SK-N-SH (cell line): ENCODE measurements around the gene TEPSIN. TPM values are rescaled to one million over a fixed set of nuclear protein-coding genes. Genes with fewer than 3 reads are reported as not detected.

Source experiments
- CTCF ChIA-PET: fragments of 300-600, 350-600 bp; formaldehyde crosslinking; extraction: SDS; loops from one replicate; lab custom pipeline; 2021; lab: Yijun Ruan, JAX
- POLR2A ChIA-PET: fragments of 350-600 bp; sonication (Branson Sonifier 250); formaldehyde crosslinking; extraction: SDS; loops from one replicate; lab custom pipeline; 2020; ENCODE audit warnings: antibody characterized with exemption, inconsistent platforms; lab: Yijun Ruan, JAX
- DNase-seq: peaks from one replicate; pipeline ENCODE4 v3.0.0; 2012
- H2AFZ ChIP-seq: fragments of 200-600 bp; sonication (generic); 2 replicates; pipeline ENCODE4 v1.8.1; 2016; ENCODE audit warnings: antibody characterized with exemption, mild to moderate bottlenecking, low read depth
- H3F3A ChIP-seq: fragments of 200-600 bp; sonication (generic); replicated peaks from 2 replicates; pipeline ENCODE3; 2016; ENCODE audit warnings: antibody characterized with exemption, mild to moderate bottlenecking; ENCODE audit not compliant: insufficient read depth
- H3K27ac ChIP-seq, 2 experiments: fragments of 200-500 bp in 1 of 2; fragments of 200-600 bp in 1 of 2; sonication (Bioruptor generic) in 1 of 2; sonication (generic), shearing (Covaris generic) in 1 of 2; 2 replicates each; pipeline versions ENCODE4 v1.5.1 to v1.6.1; 2014 to 2016; ENCODE audit warnings: low read depth in 2 of 2, inconsistent platforms in 1 of 2, low read length in 1 of 2, mild to moderate bottlenecking in 1 of 2, mixed read lengths in 1 of 2
- H3K27me3 ChIP-seq: fragments of 200-600 bp; sonication (generic), shearing (Covaris generic); 2 replicates; pipeline ENCODE4 v1.6.1; 2016; ENCODE audit warnings: mixed run types; ENCODE audit not compliant: insufficient read depth
- H3K36me3 ChIP-seq, 2 experiments: fragments of 200-500 bp in 1 of 2; fragments of 200-600 bp in 1 of 2; sonication (Bioruptor generic) in 1 of 2; sonication (generic) in 1 of 2; replicated peaks in 1 of 2; 2 replicates each; pipeline versions ENCODE3 to v1.5.1; 2014 to 2016; ENCODE audit warnings: low read length in 1 of 2, mild to moderate bottlenecking in 1 of 2; ENCODE audit not compliant: insufficient read depth in 2 of 2, control insufficient read depth in 1 of 2
- H3K4me1 ChIP-seq, 2 experiments: fragments of 200-500 bp in 1 of 2; fragments of 200-600 bp in 1 of 2; sonication (Bioruptor generic) in 1 of 2; sonication (generic), shearing (Covaris generic) in 1 of 2; 2 replicates each; pipeline versions ENCODE4 v1.5.1 to v1.6.1; 2014 to 2016; ENCODE audit warnings: low read depth in 1 of 2, low read length in 1 of 2, mixed run types in 1 of 2; ENCODE audit not compliant: insufficient read depth in 2 of 2, control insufficient read depth in 1 of 2
- H3K4me2 ChIP-seq: fragments of 200-600 bp; sonication (generic), shearing (Covaris generic); 2 replicates; pipeline ENCODE4 v1.6.1; 2017; ENCODE audit warnings: mixed run types
- H3K4me3 ChIP-seq, 2 experiments: fragments of 200-500 bp in 1 of 2; fragments of 200-600 bp in 1 of 2; sonication (Bioruptor generic) in 1 of 2; sonication (generic), shearing (Covaris generic) in 1 of 2; 2 replicates each; pipeline versions ENCODE4 v1.5.1 to v1.8.1; 2014 to 2016; ENCODE audit warnings: low read depth in 2 of 2, inconsistent platforms in 1 of 2, low read length in 1 of 2, mild to moderate bottlenecking in 1 of 2, mixed read lengths in 1 of 2, moderate library complexity in 1 of 2
- H3K79me2 ChIP-seq: fragments of 200-600 bp; sonication (generic); 2 replicates; pipeline ENCODE4 v1.8.1; 2017; ENCODE audit warnings: mild to moderate bottlenecking; ENCODE audit not compliant: insufficient read depth
- H3K9ac ChIP-seq: fragments of 200-600 bp; sonication (generic); 2 replicates; pipeline ENCODE4 v1.6.1; 2017; ENCODE audit warnings: mixed run types
- H3K9me2 ChIP-seq: fragments of 200-600 bp; sonication (generic); 2 replicates; pipeline ENCODE4 v1.6.1; 2017; ENCODE audit warnings: mixed run types
- H3K9me3 ChIP-seq: fragments of 200-600 bp; sonication (generic); 2 replicates; pipeline ENCODE4 v1.6.1; 2017; ENCODE audit warnings: mixed run types, mild to moderate bottlenecking, moderate library complexity
- H4K20me1 ChIP-seq: fragments of 200-600 bp; sonication (generic); 2 replicates; pipeline ENCODE4 v1.6.1; 2017; ENCODE audit warnings: mild to moderate bottlenecking, mixed run types; ENCODE audit not compliant: insufficient read depth
- CHD2 ChIP-seq: fragments of 150-350 bp; IDR thresholded peaks from 2 replicates; pipeline ENCODE4 v1.6.1; 2018; ENCODE audit warnings: low read length; ENCODE audit not compliant: partially characterized antibody
- EP300 ChIP-seq, 2 experiments: IDR thresholded peaks; 2 replicates each; pipeline versions ENCODE4 v1.4.0 to v1.6.1; 2012; ENCODE audit warnings: borderline replicate concordance in 1 of 2, low read depth in 1 of 2, low read length in 1 of 2
- EZH2phosphoT487 ChIP-seq: fragments of 200-600 bp; sonication (generic); IDR thresholded peaks from 2 replicates; pipeline ENCODE4 v1.6.1; 2017; ENCODE audit warnings: low read depth, mixed run types, mild to moderate bottlenecking, antibody characterized with exemption, moderate library complexity, borderline replicate concordance
- FOXJ3 ChIP-seq: sonication (generic); formaldehyde crosslinking; IDR thresholded peaks from 2 replicates; pipeline ENCODE4 v1.5.1; 2020; ENCODE audit warnings: mild to moderate bottlenecking, missing genetic modification reagents
- GATA2 ChIP-seq: sonication (generic); formaldehyde crosslinking; IDR thresholded peaks from 2 replicates; pipeline ENCODE4 v1.5.0; 2020; ENCODE audit warnings: mild to moderate bottlenecking, missing genetic modification reagents
- IRF3 ChIP-seq: fragments of 150-350 bp; IDR thresholded peaks from 2 replicates; pipeline ENCODE4 v1.6.1; 2016; ENCODE audit warnings: mild to moderate bottlenecking, low read depth, low read length
- JUND ChIP-seq: IDR thresholded peaks from 2 replicates; pipeline ENCODE4 v1.4.0; 2012
- MEF2A ChIP-seq: IDR thresholded peaks from 2 replicates; pipeline ENCODE4 v1.4.0; 2012; ENCODE audit warnings: low read depth, borderline replicate concordance
- MXI1 ChIP-seq: IDR thresholded peaks from 2 replicates; pipeline ENCODE4 v1.6.1; 2012; ENCODE audit warnings: mild to moderate bottlenecking, low read depth, low read length, improper control_type of control experiment
- POLR2AphosphoS5 ChIP-seq: IDR thresholded peaks from 2 replicates; pipeline ENCODE4 v1.6.1; 2012; ENCODE audit warnings: low read depth, low read length
- RAD21 ChIP-seq: IDR thresholded peaks from 2 replicates; pipeline ENCODE4 v1.6.1; 2012; ENCODE audit warnings: mild to moderate bottlenecking, low read length
- RCOR1 ChIP-seq: fragments of 150-350 bp; IDR thresholded peaks from 2 replicates; pipeline ENCODE4 v1.6.1; 2017; ENCODE audit warnings: antibody characterized with exemption, low read length
- REST ChIP-seq: IDR thresholded peaks from 2 replicates; pipeline ENCODE4 v1.6.1; 2012; ENCODE audit warnings: mild to moderate bottlenecking, low read depth, low read length, moderate library complexity
- SMC3 ChIP-seq: IDR thresholded peaks from 2 replicates; pipeline ENCODE4 v1.6.1; 2012; ENCODE audit warnings: low read depth, low read length, improper control_type of control experiment
- TCF12 ChIP-seq: IDR thresholded peaks from 2 replicates; pipeline ENCODE4 v1.4.0; 2012
- TEAD4 ChIP-seq: IDR thresholded peaks from 2 replicates; pipeline ENCODE4 v1.4.0; 2012; ENCODE audit warnings: mild to moderate bottlenecking, borderline replicate concordance; ENCODE audit not compliant: insufficient read depth
- USF1 ChIP-seq: IDR thresholded peaks from 2 replicates; pipeline ENCODE4 v1.4.0; 2012; ENCODE audit warnings: low read depth, borderline replicate concordance
- USF2 ChIP-seq: fragments of 150-350 bp; IDR thresholded peaks from 2 replicates; pipeline ENCODE4 v1.6.1; 2017; ENCODE audit warnings: antibody characterized with exemption, low read length, low read depth, borderline replicate concordance
- ZBTB33 ChIP-seq: IDR thresholded peaks from 2 replicates; pipeline ENCODE4 v1.4.0; 2012; ENCODE audit warnings: low read depth, borderline replicate concordance
- WGBS: methylation state at CpG from one replicate; pipeline ENCODE4 v1.1.6; 2017; ENCODE audit warnings: low lambda C conversion rate; 5-methylcytosine and 5-hydroxymethylcytosine counted together
- polyA plus RNA-seq, 3 experiments: library from polyadenylated mRNA; depleted of rRNA; stranded (reverse); fragments of >200 nt; gene quantifications; 2 replicates each; pipeline ENCODE4 v1.2.3, GENCODE V29; 2012

TEPSIN gene
- polyA plus RNA-seq, 1 of the 3 experiments (the other 2 are of a cell fraction) = 35.3 TPM

- Histone ChIP-seq H3K27me3 (no peaks in the 10 kb centered on the region), H3K9ac (no peak overlapping the region), H3K4me1 (no peaks in the 10 kb centered on the region; a peak in 1 of 4 replicates), H3K4me2 (no peak overlapping the region), H3K9me3 (no peaks in the 10 kb centered on the region), H3F3A (no peaks in the 10 kb centered on the region), H3K9me2 (no peaks in the 10 kb centered on the region), H3K4me3 (no peak overlapping the region), H3K79me2 (no peaks in the 10 kb centered on the region), H4K20me1 (no peaks in the 10 kb centered on the region), H2AFZ (no peak overlapping the region), H3K36me3 (peaks cover 0 to 30% of the 10 kb centered on the region in 2 experiments), H3K27ac (no peak overlapping the region)
- no peak for TF ChIP-seq USF1
- no peak for TF ChIP-seq TCF12
- TF ChIP-seq RAD21 = no peak
- no peak for TF ChIP-seq SMC3
- TF ChIP-seq MXI1 = no peak
- TF ChIP-seq USF2 = no peak
- no peak for TF ChIP-seq GATA2 (CRISPR knock-in tag)
- TF ChIP-seq EP300 (IDR thresholded peaks at IDR 0.05; ENCODE audit: borderline replicate concordance in 1 of 2, low read depth in 1 of 2, low read length in 1 of 2) = no peak
- no peak for TF ChIP-seq RCOR1
- no peak for TF ChIP-seq ZBTB33
- no peak for TF ChIP-seq POLR2AphosphoS5
- no peak for TF ChIP-seq CHD2
- no peak for TF ChIP-seq REST
- no peak for TF ChIP-seq JUND
- TF ChIP-seq FOXJ3 (CRISPR knock-in tag) = no peak
- TF ChIP-seq TEAD4 = no peak
- TF ChIP-seq EZH2phosphoT487 = no peak
- no peak for TF ChIP-seq MEF2A
- TF ChIP-seq IRF3 = no peak
- DNase-seq = no peak
- POLR2A ChIA-PET = no interaction called here
- whole genome bisulfite sequencing = 96% methylated on average over 9 of the region's 14 CpGs
- CTCF ChIA-PET = interaction anchor here (1.2 to 6.3 kb wide), 6 partner anchors 9 to 202 kb away, joined by 3 to 46 read pairs (median 8); no protein-coding TSS in a partner anchor
Observed at GRCh38 chr17:81191646-81192045, 47.2 kb downstream of the TEPSIN start.
